CD4-positive, alpha-beta T cell treated with Interleukin-17A for 4 hours (primary cell): Measurements from ENCODE around the gene MYT1.
"Not testable (repeated sequence)": the region's sequence is repeated elsewhere in the genome, so short reads cannot be mapped to it uniquely, and the experiment has no call there.

Experiments
- DNase-seq: peaks from one replicate; pipeline ENCODE4 v3.0.0-alpha.2; 2020; ENCODE audit warnings: mixed read lengths

The MYT1 gene

GRCh38 chr20:64220891-64221527, 56.8 kb downstream of the MYT1 start:
- DNase-seq: no peak

DNA sequence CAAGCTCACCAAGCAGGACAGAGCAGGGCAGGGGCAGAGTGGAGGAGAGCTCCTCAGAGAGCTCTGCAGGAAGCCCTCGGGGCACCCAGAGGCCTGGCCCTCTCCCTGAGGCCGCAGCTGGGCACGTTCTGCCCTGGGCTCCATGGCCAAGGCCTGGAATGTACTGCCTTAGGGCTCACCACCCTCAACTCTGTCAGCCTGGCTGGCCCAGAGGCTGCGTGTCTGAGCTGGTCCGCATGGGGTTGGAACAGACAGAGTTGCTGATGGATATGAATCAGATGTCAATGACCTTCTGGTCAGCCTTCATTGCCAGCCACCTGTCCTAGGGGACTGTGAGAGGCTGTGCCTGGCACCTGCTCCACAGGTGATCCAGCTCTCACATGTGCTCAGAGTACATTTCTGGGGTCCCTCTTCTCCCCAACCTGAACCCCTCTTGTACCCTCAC, 58.1 kb downstream of the MYT1 start:
- no peak for DNase-seq

DNA sequence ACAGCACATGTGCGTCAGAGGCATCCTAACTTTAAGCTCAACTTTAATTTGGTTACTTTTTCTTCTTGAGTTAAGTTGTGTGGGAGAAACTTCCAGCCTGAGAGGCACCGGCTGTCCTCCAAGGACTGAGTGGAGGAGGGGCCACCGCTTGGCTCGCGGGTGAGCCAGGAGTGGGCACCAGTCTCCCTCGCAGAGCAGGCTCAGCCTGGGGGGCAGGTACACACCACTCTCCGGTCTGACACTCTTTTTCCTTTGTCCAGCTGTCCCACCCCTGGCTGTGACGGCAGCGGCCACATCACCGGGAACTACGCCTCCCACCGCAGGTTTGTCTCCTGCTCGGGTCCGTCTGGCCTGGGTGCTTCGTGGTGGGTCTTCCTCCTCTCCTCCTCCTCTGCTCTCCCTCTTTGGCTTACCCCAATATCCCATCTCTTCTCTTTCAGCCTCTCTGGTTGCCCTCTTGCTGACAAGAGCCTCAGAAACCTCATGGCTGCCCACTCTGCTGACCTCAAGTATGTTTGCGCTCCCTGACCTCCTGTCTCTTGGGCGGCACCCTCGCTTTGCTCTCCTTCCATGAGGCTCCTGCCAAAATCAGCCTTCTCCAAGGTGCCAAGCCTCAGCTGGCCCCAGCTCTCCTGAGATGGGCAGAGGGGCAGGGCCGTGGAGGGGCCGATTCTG, 58.7 kb downstream of the MYT1 start:
- DNase-seq: no peak

- DNase-seq: no peak
Measured at GRCh38 chr20:64223526-64224067, 59.3 kb downstream of the MYT1 start.

GRCh38 chr20:64224351-64225170, 60.3 kb downstream of the MYT1 start:
- no peak for DNase-seq

GRCh38 chr20:64225171-64225595, 60.9 kb downstream of the MYT1 start:
- no peak for DNase-seq

- no peak for DNase-seq
Measured at GRCh38 chr20:64225828-64226598, 61.8 kb downstream of the MYT1 start.

GRCh38 chr20:64226686-64227580, 62.7 kb downstream of the MYT1 start:
- DNase-seq: peak; percentile 37

DNA sequence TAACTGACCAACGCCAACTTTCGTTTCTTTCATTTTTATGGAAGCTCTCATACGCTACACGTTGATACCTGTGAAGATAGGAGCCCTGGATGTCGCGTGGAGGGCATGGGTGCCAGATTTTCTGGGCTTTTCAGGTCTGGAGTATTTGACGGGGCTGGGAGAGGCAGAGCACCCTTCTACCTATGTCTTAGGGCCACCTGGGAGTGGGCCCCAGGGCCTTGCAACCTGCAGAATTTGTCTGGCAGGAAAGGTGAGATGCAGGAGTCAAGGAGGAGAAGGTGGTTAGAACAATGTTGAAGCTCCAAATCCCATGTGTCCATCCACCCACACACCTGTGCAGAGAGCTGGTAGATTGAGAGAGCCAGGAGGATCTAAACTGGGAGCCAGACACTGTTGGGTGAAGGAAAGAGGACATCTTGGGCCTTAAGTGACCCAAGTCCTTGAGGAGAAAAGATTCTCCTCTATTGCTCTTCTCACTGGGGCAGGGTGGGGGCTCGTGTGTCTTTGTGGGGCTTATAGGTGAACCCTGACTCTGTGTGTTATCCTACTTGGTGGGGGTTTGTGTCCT, 63.9 kb downstream of the MYT1 start:
- no peak for DNase-seq

DNA sequence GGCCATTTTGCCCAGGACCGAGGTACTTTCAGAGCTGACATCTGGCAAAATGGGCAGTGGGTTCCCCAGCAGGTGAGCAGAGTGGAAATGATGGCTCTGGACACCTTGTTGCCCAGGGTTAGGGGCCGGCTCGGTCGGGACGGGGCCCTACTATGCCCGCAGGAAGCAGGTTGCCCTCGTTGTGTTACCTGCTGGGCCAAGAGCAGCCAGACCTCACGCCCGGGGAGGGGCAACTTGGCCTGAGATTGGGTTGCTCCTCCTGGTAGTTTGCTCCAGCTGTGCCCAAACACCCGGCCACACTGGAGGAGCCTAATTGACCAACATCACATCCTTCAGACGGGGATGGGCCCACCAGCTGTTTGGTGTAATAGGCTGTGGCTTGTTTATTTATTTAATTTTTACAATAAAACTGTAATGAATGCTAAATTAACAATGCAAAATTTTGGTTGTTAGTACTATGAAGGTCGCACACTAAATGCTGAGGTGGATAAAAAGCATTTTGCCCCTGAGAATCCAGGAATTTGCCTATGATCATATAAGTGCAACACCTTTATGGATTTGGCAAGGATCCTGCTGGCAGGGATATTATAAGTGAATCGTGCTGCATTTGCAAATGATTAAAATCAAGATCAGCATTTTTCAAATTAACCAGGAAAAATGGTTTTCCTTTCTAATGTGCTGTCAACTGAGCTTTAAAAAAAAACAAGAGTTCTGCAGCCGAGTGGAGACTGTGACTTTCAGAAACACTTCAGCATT, 64.7 kb downstream of the MYT1 start:
- no peak for DNase-seq

GRCh38 chr20:64229507-64230061, 65.3 kb downstream of the MYT1 start:
- DNase-seq: no peak

GRCh38 chr20:64230461-64231145, 66.4 kb downstream of the MYT1 start:
- DNase-seq: no peak

GRCh38 chr20:64231621-64232550, 67.6 kb downstream of the MYT1 start:
- no peak for DNase-seq

DNA sequence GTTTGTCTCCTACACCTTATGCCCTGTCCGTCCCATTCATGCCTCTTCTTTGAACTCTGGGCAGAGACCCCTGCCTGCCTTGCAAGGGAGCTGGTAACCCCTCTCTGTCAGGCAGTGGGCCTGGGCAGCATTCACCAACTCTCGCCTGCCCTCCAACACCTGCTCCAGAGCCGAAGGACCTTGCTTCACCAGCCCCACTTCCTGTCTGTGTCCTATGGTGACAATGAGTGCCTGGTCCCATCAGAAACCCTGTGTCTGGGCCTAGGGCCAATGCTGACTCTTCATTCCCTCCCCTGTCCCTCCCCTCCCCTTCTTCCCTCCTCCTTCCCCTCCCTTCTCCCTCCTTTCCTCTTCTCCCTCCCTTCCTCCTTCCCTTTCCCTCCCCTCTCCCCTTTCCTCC, 68.5 kb downstream of the MYT1 start:
- peak; percentile 8 for DNase-seq

DNA sequence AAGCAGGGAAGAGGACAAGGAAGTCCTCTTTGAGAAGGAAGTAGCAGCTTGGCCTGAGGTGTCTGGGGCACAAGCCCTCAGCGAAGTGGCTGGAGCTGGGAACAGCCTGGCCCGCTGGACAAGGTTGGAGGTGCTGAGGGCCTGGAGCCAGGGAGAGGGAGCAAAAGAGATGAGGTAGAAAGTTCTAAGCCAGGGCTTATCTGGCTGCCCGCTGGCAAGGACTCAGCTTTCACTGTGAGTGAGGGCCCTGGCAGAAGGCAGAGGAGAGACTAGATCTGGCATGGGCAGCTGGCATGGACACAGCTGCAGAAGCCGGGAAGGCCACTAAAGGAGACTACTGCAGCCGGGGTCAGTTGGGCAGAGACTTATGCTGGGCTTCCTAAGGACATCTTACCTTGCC, 69.5 kb downstream of the MYT1 start:
- no peak for DNase-seq

DNA sequence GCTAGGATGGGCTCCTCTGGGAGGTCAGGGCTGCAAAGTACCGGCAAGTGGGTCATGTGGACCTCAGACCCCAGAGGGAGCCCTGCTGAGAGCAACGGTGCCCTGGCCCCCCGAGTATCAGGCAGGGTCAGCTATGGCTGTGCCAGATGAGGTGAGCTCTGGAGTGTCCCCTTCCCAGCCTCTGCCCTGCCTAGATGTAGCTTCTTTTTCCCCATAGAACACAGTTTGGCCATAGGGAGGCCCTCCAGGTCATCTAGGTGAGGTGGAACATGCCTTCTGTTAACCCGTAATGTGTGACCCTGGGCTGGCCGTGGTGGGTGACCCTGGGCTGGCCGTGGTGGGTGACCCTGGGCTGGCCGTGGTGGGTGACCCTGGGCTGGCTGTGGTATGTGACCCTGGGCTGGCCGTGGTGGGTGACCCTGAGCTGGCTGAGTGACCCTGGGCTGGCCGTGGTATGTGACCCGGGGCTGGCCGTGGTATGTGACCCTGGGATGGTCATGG, 70.1 kb downstream of the MYT1 start:
- DNase-seq: no peak

- not testable (repeated sequence) for DNase-seq
Measured at GRCh38 chr20:64234921-64235565, 70.8 kb downstream of the MYT1 start.
